Measurements from ENCODE around the gene NIFK. TPM values are rescaled to one million over a fixed set of nuclear protein-coding genes. Genes with fewer than 3 reads are reported as not detected.
"Not testable (repeated sequence)": the region's sequence is repeated elsewhere in the genome, so short reads cannot be mapped to it uniquely, and the experiment has no call there.

The NIFK gene
- total RNA-seq, 1 experiment from 2014 or later: 75.9 TPM

DNA sequence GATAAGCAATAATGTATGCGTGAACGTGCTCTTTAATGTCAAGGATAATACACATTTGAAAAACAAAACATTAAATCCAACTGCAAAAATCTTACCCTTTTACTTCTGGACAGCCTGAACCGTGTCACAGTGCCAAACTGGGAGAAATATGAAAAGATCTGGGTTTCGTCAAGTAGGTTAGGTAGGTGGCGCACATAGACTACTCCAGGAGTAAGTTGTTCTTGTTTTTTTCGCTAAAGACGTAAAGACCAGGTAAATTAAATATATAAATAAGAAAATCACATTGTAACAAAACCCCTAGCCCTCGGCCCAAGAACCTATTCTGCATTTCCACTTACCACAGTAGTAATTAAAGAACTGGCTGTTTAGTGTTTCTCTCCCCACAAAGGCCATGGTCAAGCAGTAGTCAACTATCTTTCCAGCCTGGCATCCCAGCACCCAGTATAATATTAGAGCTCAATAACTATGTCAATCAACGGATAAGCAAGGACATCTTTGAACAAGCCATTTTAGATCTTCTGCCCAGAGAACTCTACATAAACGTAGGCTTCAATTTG, 1.1 kb downstream of the NIFK start:
- H3K36me3 ChIP-seq (ENCODE audit: low read depth): peaks cover 42% of the 10 kb centered on the region
- H2AFZ ChIP-seq: peak overlapping the region; percentile 94
- BruUV-seq (replicated peaks): no TSS peak
- POLR2A ChIA-PET (ENCODE audit: unreplicated experiment): interaction anchor here (0.6 to 0.8 kb wide), 2 partner anchors 344 to 372 kb away, joined by 3 to 8 read pairs; no protein-coding TSS in a partner anchor
- peaks cover 10% of the 10 kb centered on the region for H3K4me1 ChIP-seq (replicated peaks; ENCODE audit: insufficient read depth)
- H3K4me2 ChIP-seq: peak overlapping the region; percentile 83
- peak in 1 of 2 experiments; percentile 38 for DNase-seq
- peaks cover 46% of the 10 kb centered on the region for H3K79me2 ChIP-seq (ENCODE audit: low read depth)
- CTCF ChIA-PET: interaction anchor here (0.8 kb wide), 1 partner anchor 205 kb away, joined by 3 read pairs; the partner anchor contains the start of gene RNU4ATAC
- intact Hi-C loops (cut with micrococcal nuclease; ENCODE audit: unreplicated experiment): loop anchor here (2.0 kb wide), 1 partner anchor 19 kb away; the partner anchor contains the start of gene TSN
- H3K27me3 ChIP-seq (ENCODE audit: insufficient read depth, low read depth): no peaks in the 10 kb centered on the region
- TF ChIP-seq EZH2 (IDR thresholded peaks at IDR 0.05; ENCODE audit: low read depth): no peak
- TF ChIP-seq, protein P1, sequence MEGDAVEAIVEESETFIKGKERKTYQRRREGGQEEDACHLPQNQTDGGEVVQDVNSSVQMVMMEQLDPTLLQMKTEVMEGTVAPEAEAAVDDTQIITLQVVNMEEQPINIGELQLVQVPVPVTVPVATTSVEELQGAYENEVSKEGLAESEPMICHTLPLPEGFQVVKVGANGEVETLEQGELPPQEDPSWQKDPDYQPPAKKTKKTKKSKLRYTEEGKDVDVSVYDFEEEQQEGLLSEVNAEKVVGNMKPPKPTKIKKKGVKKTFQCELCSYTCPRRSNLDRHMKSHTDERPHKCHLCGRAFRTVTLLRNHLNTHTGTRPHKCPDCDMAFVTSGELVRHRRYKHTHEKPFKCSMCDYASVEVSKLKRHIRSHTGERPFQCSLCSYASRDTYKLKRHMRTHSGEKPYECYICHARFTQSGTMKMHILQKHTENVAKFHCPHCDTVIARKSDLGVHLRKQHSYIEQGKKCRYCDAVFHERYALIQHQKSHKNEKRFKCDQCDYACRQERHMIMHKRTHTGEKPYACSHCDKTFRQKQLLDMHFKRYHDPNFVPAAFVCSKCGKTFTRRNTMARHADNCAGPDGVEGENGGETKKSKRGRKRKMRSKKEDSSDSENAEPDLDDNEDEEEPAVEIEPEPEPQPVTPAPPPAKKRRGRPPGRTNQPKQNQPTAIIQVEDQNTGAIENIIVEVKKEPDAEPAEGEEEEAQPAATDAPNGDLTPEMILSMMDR (conservative IDR thresholded peaks at IDR 0.05): no peak; the same call in 1 of the 2 replicates
- H3K9me2 ChIP-seq (ENCODE audit: insufficient read depth): no peaks in the 10 kb centered on the region
- no peaks in the 10 kb centered on the region for H3K9me3 ChIP-seq (ENCODE audit: insufficient read depth, low read depth)
- peak overlapping the region; percentile 44; the same call in 1 of the 2 replicates for H3K27ac ChIP-seq
- peaks cover 19% of the 10 kb centered on the region; the same call in 1 of the 2 replicates for H4K20me1 ChIP-seq (ENCODE audit: insufficient read depth)
- H3K4me3 ChIP-seq: peak overlapping the region; percentile 82
- peaks cover 17% of the 10 kb centered on the region; the same call in 1 of the 2 replicates for H3F3A ChIP-seq (ENCODE audit: insufficient read depth, low read depth)

DNA sequence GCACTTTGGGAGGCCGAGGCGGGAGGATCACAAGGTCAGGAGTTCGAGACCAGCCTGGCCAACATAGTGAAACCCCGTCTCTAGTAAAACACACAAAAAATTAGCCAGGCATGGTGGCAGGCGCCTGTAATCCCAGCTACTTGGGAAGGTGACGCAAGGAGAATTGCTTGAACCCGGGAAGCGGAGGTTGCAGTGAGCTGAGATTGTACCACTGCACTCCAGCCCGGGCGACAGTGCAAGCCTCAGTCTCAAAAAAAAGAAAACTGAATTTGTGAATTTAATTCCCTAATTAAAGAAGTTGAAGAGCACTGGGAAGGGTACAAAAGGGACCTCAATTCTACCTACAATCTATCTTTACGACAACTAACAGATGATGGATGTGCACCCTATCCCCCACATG, 2.1 kb downstream of the NIFK start:
- Histone ChIP-seq H3F3A (ENCODE audit: insufficient read depth, low read depth) (peaks cover 22% of the 10 kb centered on the region; the same call in 1 of the 2 replicates), H3K4me3 (peak overlapping the region; percentile 82; the same call in 1 of the 2 replicates), H3K4me2 (peak overlapping the region; percentile 83), H3K36me3 (ENCODE audit: low read depth) (peaks cover 53% of the 10 kb centered on the region), H3K79me2 (ENCODE audit: low read depth) (peaks cover 46% of the 10 kb centered on the region), H4K20me1 (ENCODE audit: insufficient read depth) (peaks cover 19% of the 10 kb centered on the region; the same call in 1 of the 2 replicates)
- H2AFZ ChIP-seq; BruUV-seq (replicated peaks); CTCF ChIA-PET; H3K27ac ChIP-seq; POLR2A ChIA-PET (ENCODE audit: unreplicated experiment); H3K9me2 ChIP-seq (ENCODE audit: insufficient read depth); H3K9me3 ChIP-seq (ENCODE audit: insufficient read depth, low read depth); H3K4me1 ChIP-seq (replicated peaks; ENCODE audit: insufficient read depth); DNase-seq; H3K27me3 ChIP-seq (ENCODE audit: insufficient read depth, low read depth); intact Hi-C loops (cut with micrococcal nuclease; ENCODE audit: unreplicated experiment): not testable (repeated sequence)

DNA sequence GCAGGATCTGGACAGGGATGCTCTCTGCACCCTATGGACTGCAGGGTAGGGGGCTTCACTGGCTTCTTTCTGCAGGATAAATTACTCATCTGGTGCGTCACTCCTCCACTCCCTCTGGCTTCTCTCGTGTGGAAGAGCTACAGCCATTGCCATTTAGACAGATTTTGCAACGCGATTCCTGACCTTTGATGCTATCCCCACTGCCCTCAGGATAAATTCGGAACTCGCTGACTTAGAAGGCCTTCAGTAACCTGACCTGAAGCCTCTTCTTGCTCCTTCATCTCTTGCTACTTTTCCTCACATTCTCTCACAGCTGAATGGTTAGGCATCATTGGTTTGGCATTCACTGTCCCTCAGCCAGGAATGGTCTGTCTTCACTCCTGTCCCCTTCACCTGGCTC, 5.3 kb downstream of the NIFK start:
- POLR2A ChIA-PET (ENCODE audit: unreplicated experiment): interaction anchor here (0.6 kb wide), 2 partner anchors 35 to 323 kb away, joined by 4 to 6 read pairs; no protein-coding TSS in a partner anchor
- no peak for DNase-seq

More for the DNA sequence above, 5.3 kb downstream of the NIFK start:
- Histone ChIP-seq H3K36me3 (ENCODE audit: low read depth) (peaks cover 77% of the 10 kb centered on the region), H3K9me3 (ENCODE audit: insufficient read depth, low read depth) (no peaks in the 10 kb centered on the region), H3K9me2 (ENCODE audit: insufficient read depth) (no peaks in the 10 kb centered on the region), H3K79me2 (ENCODE audit: low read depth) (peaks cover 43% of the 10 kb centered on the region), H2AFZ (no peak overlapping the region), H3K4me1 (replicated peaks; ENCODE audit: insufficient read depth) (peaks cover 10% of the 10 kb centered on the region), H3F3A (ENCODE audit: insufficient read depth, low read depth) (peaks cover 35% of the 10 kb centered on the region; the same call in 1 of the 2 replicates), H3K4me3 (no peak overlapping the region), H3K27me3 (ENCODE audit: insufficient read depth, low read depth) (no peaks in the 10 kb centered on the region), H4K20me1 (ENCODE audit: insufficient read depth) (peaks cover 19% of the 10 kb centered on the region; the same call in 1 of the 2 replicates), H3K27ac (no peak overlapping the region), H3K4me2 (no peak overlapping the region)
- intact Hi-C loops (cut with micrococcal nuclease; ENCODE audit: unreplicated experiment): no loop called here
- no peak for TF ChIP-seq EZH2 (IDR thresholded peaks at IDR 0.05; ENCODE audit: low read depth)
- TF ChIP-seq, protein P1 (conservative IDR thresholded peaks at IDR 0.05): no peak
- CTCF ChIA-PET: no interaction called here
- BruUV-seq (replicated peaks): no TSS peak
